ENCODE results near the gene IGLL5. TPM values are rescaled to one million over a fixed set of nuclear protein-coding genes. Genes with fewer than 3 reads are reported as not detected.
A peak's percentile ranks its signal among the peaks of the same experiment; 100 is the strongest.

Gene IGLL5
- total RNA-seq = not detected

DNA sequence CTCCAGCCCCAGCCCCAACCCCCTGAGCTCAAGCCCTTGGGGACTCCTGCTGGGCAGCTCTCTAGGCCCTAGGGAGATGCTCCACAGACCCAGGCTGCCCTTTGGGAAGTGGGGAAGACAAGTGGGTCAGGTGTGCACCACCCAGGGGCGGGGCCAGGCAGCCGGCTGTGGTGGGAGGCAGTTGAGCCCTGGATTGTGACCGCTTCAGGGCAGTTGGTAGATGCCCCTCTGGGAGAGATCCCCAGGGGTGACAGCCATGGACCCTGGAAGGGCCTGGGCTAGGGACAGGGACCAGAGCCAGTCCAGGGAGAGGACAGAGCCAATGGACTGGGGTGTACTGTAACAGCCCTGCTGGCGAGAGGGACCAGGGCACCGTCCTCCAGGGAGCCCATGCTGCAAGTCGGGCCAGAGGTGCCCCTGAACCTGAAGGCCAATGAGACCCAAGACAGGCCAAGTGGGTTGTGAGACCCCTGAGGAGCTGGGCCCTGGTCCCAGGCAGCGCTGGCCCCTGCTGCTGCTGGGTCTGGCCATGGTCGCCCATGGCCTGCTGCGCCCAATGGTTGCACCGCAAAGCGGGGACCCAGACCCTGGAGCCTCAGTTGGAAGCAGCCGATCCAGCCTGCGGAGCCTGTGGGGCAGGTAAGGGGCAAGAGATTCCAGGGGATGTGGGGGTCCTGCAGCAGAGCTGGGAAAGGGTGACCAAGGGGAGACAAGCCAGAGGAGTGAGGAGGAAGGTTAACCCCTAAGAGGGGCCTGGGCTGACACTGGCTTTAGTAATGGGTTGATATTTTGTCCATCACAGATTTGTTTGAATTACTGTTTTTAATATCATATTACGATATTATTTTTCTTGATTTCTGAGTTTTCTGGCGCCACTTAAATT is at the start of gene IGLL5:
Gene IGLL5 (plus strand): TSS at position 196 of the 883 bp plus-strand sequence. CDS start 238 bp downstream, at position 434.
- Mint-ChIP-seq H3K9me3 (ENCODE audit: low read depth) (no peaks in the 10 kb centered on the region), H3K36me3 (no peaks in the 10 kb centered on the region), H3K4me3 (no peak within 1 kb of the TSS), H3K4me1 (peaks cover 20% of the 10 kb centered on the region), H3K27ac (no peak within 1 kb of the TSS), H3K27me3 (peaks cover 57% of the 10 kb centered on the region)
- ATAC-seq (no peak), DNase-seq (no peak)
- CTCF ChIA-PET = interaction anchor here (1.3 to 10.8 kb wide), 4 partner anchors 10 to 99 kb away, joined by 4 to 223 read pairs (median 7); no protein-coding TSS in a partner anchor

GRCh38 chr22:22838148-22838786 is 49.3 kb upstream of the IGLL5 start:
- H3K4me1 Mint-ChIP-seq = peaks cover 14% of the 10 kb centered on the region
- H3K27me3 Mint-ChIP-seq = peaks cover 9% of the 10 kb centered on the region
- H3K9me3 Mint-ChIP-seq (ENCODE audit: low read depth) = no peaks in the 10 kb centered on the region
- DNase-seq = no peak
- no peak overlapping the region for H3K27ac Mint-ChIP-seq
- CTCF ChIA-PET = interaction anchor here (1.2 to 2.4 kb wide), 6 partner anchors 10 to 39 kb away, joined by 3 to 18 read pairs (median 5); no protein-coding TSS in a partner anchor
- H3K4me3 Mint-ChIP-seq = no peak overlapping the region
- H3K36me3 Mint-ChIP-seq = peaks cover 2% of the 10 kb centered on the region
- ATAC-seq = no peak

DNA sequence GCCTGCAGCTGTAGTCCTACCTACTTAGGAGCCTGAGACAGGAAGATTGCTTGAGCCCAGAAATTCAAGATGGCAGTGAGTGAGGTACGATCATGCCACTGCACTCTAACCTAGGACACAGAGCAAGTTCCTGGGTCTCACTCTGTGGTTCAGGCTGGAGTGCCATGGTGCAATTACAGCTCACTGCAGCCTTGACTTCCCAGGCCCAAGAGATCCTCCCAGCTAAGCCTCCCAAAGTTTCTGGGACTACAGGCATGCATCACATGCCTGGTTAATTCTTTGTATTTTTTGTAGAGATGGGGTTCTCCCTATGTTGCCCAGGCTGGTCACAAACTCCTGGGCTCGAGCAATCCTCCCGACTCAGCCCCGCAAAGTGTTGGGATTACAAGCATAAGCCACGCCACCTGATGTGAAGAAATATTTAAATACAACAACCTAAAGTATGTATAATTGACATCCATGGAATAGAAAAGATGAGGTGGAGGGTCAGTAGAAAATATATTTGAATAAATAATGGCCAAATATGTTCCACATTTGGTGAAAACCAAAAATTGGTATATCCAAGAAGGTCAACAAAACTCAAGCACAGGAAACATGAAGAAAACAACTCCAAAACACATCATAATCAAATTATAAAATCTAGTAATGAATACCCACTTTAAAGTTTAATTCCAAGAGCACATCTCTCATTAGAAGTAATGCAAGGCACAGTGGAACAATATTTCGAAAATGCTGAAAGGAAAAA is 47.9 kb upstream of the IGLL5 start:
- H3K4me3 Mint-ChIP-seq = no peak overlapping the region
- ATAC-seq (no peak), DNase-seq (no peak)
- H3K27ac Mint-ChIP-seq = no peak overlapping the region
- H3K4me1 Mint-ChIP-seq = peaks cover 19% of the 10 kb centered on the region
- CTCF ChIA-PET = interaction anchor here (0.7 to 2.4 kb wide), 7 partner anchors 8 to 45 kb away, joined by 3 to 18 read pairs (median 5); no protein-coding TSS in a partner anchor
- peaks cover 5% of the 10 kb centered on the region for H3K27me3 Mint-ChIP-seq
- peaks cover 2% of the 10 kb centered on the region for H3K36me3 Mint-ChIP-seq
- H3K9me3 Mint-ChIP-seq (ENCODE audit: low read depth) = no peaks in the 10 kb centered on the region

DNA sequence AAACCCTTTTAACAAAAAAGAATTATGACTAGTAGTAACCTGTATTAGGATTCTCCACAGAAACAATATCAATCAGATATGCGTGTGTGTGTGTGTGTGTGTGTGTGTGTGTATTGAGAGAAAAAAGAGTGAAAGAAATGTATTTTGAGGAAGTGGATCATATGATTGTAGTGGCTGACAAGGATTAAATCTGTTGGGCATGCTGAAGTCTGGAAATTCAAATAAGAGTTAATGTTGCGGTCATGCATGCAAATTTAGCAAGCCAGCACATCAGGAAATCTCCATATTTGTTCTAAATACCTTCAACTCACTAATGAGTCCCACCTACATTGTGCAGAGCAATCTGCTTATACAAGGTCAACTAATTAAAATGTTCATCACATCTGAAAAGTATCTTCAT is 46.8 kb upstream of the IGLL5 start:
- peaks cover 20% of the 10 kb centered on the region for H3K4me1 Mint-ChIP-seq

GRCh38 chr22:22841598-22841997 is 46.0 kb upstream of the IGLL5 start:
- no peak for ATAC-seq

More for the DNA sequence above, 46.8 kb upstream of the IGLL5 start:
- CTCF ChIA-PET = no interaction called here
- Mint-ChIP-seq H3K4me3 (no peak overlapping the region), H3K27ac (no peak overlapping the region), H3K9me3 (ENCODE audit: low read depth) (no peaks in the 10 kb centered on the region), H3K36me3 (peaks cover 2% of the 10 kb centered on the region), H3K27me3 (peaks cover 8% of the 10 kb centered on the region)
- ATAC-seq (no peak), DNase-seq (no peak)

GRCh38 chr22:22842085-22842484 is 45.5 kb upstream of the IGLL5 start:
- ATAC-seq = no peak
- peaks cover 13% of the 10 kb centered on the region for H3K27me3 Mint-ChIP-seq
- no peak overlapping the region for H3K4me3 Mint-ChIP-seq
- no peaks in the 10 kb centered on the region for H3K9me3 Mint-ChIP-seq (ENCODE audit: low read depth)
- peaks cover 2% of the 10 kb centered on the region for H3K36me3 Mint-ChIP-seq
- peaks cover 18% of the 10 kb centered on the region for H3K4me1 Mint-ChIP-seq
- no peak for DNase-seq
- CTCF ChIA-PET = interaction anchor here (0.6 to 2.3 kb wide), 9 partner anchors 14 to 114 kb away, joined by 3 to 12 read pairs (median 3); no protein-coding TSS in a partner anchor
- H3K27ac Mint-ChIP-seq = no peak overlapping the region

More at GRCh38 chr22:22841598-22841997, 46.0 kb upstream of the IGLL5 start:
- peaks cover 21% of the 10 kb centered on the region for H3K4me1 Mint-ChIP-seq
- DNase-seq = no peak
- CTCF ChIA-PET = interaction anchor here (0.6 to 2.3 kb wide), 4 partner anchors 15 to 39 kb away, joined by 3 to 12 read pairs (median 7); no protein-coding TSS in a partner anchor
- H3K9me3 Mint-ChIP-seq (ENCODE audit: low read depth) = no peaks in the 10 kb centered on the region
- no peak overlapping the region for H3K27ac Mint-ChIP-seq
- peaks cover 2% of the 10 kb centered on the region for H3K36me3 Mint-ChIP-seq
- no peak overlapping the region for H3K4me3 Mint-ChIP-seq
- peaks cover 10% of the 10 kb centered on the region for H3K27me3 Mint-ChIP-seq

- H3K27ac Mint-ChIP-seq = no peak overlapping the region
- peaks cover 2% of the 10 kb centered on the region for H3K36me3 Mint-ChIP-seq
- H3K4me1 Mint-ChIP-seq = peaks cover 10% of the 10 kb centered on the region
- H3K9me3 Mint-ChIP-seq (ENCODE audit: low read depth) = no peaks in the 10 kb centered on the region
- ATAC-seq (no peak), DNase-seq (no peak)
- H3K27me3 Mint-ChIP-seq = peaks cover 19% of the 10 kb centered on the region
- CTCF ChIA-PET = no interaction called here
- no peak overlapping the region for H3K4me3 Mint-ChIP-seq
These were observed 43.8 kb upstream of the IGLL5 start for GRCh38 chr22:22843848-22844247.

- DNase-seq = no peak
- CTCF ChIA-PET = interaction anchor here (0.8 to 15.3 kb wide), 16 partner anchors 8 to 109 kb away, joined by 3 to 392 read pairs (median 8); partner anchors contain the start of gene IGLL5
- Mint-ChIP-seq H3K36me3 (no peaks in the 10 kb centered on the region), H3K4me1 (peaks cover 10% of the 10 kb centered on the region), H3K27ac (no peak overlapping the region), H3K27me3 (peaks cover 17% of the 10 kb centered on the region), H3K9me3 (ENCODE audit: low read depth) (no peaks in the 10 kb centered on the region), H3K4me3 (no peak overlapping the region)
- ATAC-seq = no peak
These were observed 40.4 kb upstream of the IGLL5 start for GRCh38 chr22:22847241-22847640.

GRCh38 chr22:22848364-22848866 is 39.2 kb upstream of the IGLL5 start:
- H3K27me3 Mint-ChIP-seq = peaks cover 26% of the 10 kb centered on the region
- CTCF ChIA-PET = interaction anchor here (0.9 to 15.3 kb wide), 22 partner anchors 9 to 119 kb away, joined by 3 to 392 read pairs (median 10); partner anchors contain the start of gene IGLL5
- DNase-seq = peak; percentile 77
- H3K36me3 Mint-ChIP-seq = no peaks in the 10 kb centered on the region
- peak; percentile 90 for ATAC-seq
- H3K9me3 Mint-ChIP-seq (ENCODE audit: low read depth) = no peaks in the 10 kb centered on the region
- no peak overlapping the region for H3K4me3 Mint-ChIP-seq
- peaks cover 10% of the 10 kb centered on the region for H3K4me1 Mint-ChIP-seq
- H3K27ac Mint-ChIP-seq = no peak overlapping the region

GRCh38 chr22:22849640-22850610 is 37.7 kb upstream of the IGLL5 start:
- DNase-seq = no peak
- H3K27me3 Mint-ChIP-seq = peaks cover 33% of the 10 kb centered on the region
- H3K9me3 Mint-ChIP-seq (ENCODE audit: low read depth) = no peaks in the 10 kb centered on the region
- CTCF ChIA-PET = interaction anchor here (0.7 to 15.3 kb wide), 23 partner anchors 8 to 116 kb away, joined by 3 to 392 read pairs (median 7); partner anchors contain the start of gene IGLL5
- ATAC-seq = no peak
- no peaks in the 10 kb centered on the region for H3K36me3 Mint-ChIP-seq
- H3K4me3 Mint-ChIP-seq = no peak overlapping the region
- peaks cover 5% of the 10 kb centered on the region for H3K4me1 Mint-ChIP-seq
- no peak overlapping the region for H3K27ac Mint-ChIP-seq

DNA sequence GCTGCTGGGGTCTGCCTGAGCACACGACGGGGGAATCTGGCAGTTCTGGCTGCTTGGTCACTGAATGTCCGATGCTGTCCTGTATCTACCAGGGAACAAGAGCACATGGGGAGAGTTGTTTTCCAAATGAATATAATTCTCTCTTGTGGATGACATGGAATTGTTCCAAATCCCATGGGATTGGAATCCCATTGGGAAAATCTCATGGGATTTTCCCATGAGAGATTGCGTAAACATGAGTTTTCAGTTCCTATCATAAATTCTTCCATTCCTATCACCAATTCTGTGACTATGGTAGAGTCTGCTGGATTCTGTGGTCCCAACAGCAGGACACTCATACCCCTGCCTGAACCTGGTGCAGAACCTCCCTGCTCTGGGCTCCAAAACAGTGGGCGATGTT is 35.6 kb upstream of the IGLL5 start:
- Mint-ChIP-seq H3K27me3 (peaks cover 25% of the 10 kb centered on the region), H3K4me1 (peaks cover 3% of the 10 kb centered on the region), H3K36me3 (no peaks in the 10 kb centered on the region), H3K4me3 (no peak overlapping the region), H3K27ac (no peak overlapping the region), H3K9me3 (ENCODE audit: low read depth) (no peaks in the 10 kb centered on the region)
- CTCF ChIA-PET = interaction anchor here (1.2 to 15.3 kb wide), 4 partner anchors 13 to 49 kb away, joined by 3 to 392 read pairs (median 113); partner anchors contain the start of gene IGLL5
- ATAC-seq = no peak
- no peak for DNase-seq

Measured in activated CD8-positive, alpha-beta memory T cell treated with anti-CD3 and anti-CD28 coated beads, Interleukin-2, amount 10 ng/mL, durations not matched to agents 7 days and 5 days (primary cell).